ENCODE data around the gene THOC6. TPM values are rescaled to one million over a fixed set of nuclear protein-coding genes. Genes with fewer than 3 reads are reported as not detected.

The THOC6 gene
- total and polyA plus RNA-seq, 9 of the 15 experiments (the other 6 are each of a cell fraction or from before 2014, with no cell fraction given) = 2.5 to 65.4 (median 42.3) TPM

GRCh38 chr16:2980227-2981176 is 43.3 kb upstream of the THOC6 start, which contains the start of gene PKMYT1 (continued):
- TF ChIP-seq ZBTB33 (CRISPR knock-in tag; IDR thresholded peaks at IDR 0.05) (peak; percentile 12; the same call in 1 of the 2 replicates), EZH2 (IDR thresholded peaks at IDR 0.05; ENCODE audit: borderline replicate concordance, low read depth, low read length) (no peak), RBM22 (IDR thresholded peaks at IDR 0.05; ENCODE audit: low read depth, low read length, poor library complexity, severe bottlenecking) (peak; percentile 69), ZNF75A (CRISPR knock-in tag; IDR thresholded peaks at IDR 0.05) (no peak), SFPQ (IDR thresholded peaks at IDR 0.05; ENCODE audit: low read depth, low read length) (no peak), THRB (CRISPR knock-in tag; conservative IDR thresholded peaks at IDR 0.05) (no peak), ETV6 (IDR thresholded peaks at IDR 0.05; ENCODE audit: borderline replicate concordance in 1 of 2, low read depth in 2 of 2, low read length in 1 of 2) (no peak), ETV6 (CRISPR knock-in tag; IDR thresholded peaks at IDR 0.05; ENCODE audit: borderline replicate concordance) (no peak; the same call in 1 of the 2 replicates), RBM17 (IDR thresholded peaks at IDR 0.05; ENCODE audit: borderline replicate concordance, low read depth, low read length) (no peak), E2F6 (IDR thresholded peaks at IDR 0.05; ENCODE audit: borderline replicate concordance in 1 of 2, extremely low read depth in 1 of 2, insufficient read depth in 1 of 2, insufficient read length in 1 of 2, low read depth in 1 of 2, low read length in 1 of 2, poor library complexity in 1 of 2, severe bottlenecking in 1 of 2) (peak; percentile 67 to 90), MXD1 (CRISPR knock-in tag; IDR thresholded peaks at IDR 0.05; ENCODE audit: borderline replicate concordance, poor library complexity, severe bottlenecking) (no peak), ZFP1 (CRISPR knock-in tag; IDR thresholded peaks at IDR 0.05) (no peak), HNRNPK (IDR thresholded peaks at IDR 0.05; ENCODE audit: low read depth, low read length, poor library complexity, severe bottlenecking) (no peak), HMGXB4 (CRISPR knock-in tag; IDR thresholded peaks at IDR 0.05) (no peak; the same call in 1 of the 2 replicates), BDP1 (IDR thresholded peaks at IDR 0.05; ENCODE audit: insufficient read depth, insufficient read length) (no peak)

All from K562 (cell line).